GM18508 (cell line): ENCODE results near the gene CALD1.
A peak's percentile ranks its signal among the peaks of the same experiment; 100 is the strongest.

Source experiments
- ATAC-seq: cut with Tn5 transposase; IDR thresholded peaks from one replicate; pipeline ENCODE4 v1.9.1; 2021; ENCODE audit warnings: moderate number of reproducible peaks; ENCODE audit not compliant: insufficient read depth, unreplicated experiment

The CALD1 gene

DNA sequence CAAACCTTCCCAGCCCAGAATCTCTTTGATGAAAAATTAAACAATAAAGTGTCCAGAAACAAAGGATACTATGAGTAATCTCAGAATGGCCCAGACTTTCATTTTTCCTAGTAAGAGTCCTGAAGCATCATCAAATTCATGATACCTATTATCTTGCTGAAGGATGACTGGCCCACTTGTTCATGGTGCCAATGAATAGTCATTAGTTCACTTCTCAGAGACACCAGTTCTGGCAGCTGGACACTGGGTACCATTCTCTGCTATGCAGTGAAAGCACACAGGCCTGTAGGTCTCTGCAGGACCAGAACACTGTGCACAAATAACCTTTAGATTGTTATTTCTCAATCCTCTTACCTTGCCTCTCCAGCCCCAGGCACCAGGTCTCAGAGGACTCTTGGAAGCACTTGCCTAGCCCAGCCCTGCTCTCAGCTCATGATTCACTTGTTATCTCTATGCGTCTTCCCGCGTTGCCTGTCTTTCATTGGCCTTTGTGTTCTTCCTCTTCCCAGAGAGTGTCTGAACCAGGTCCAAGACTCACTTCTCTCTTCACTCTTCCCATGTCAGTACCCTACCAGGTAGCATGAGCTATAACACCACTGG lies 108.8 kb downstream of the CALD1 start:
- ATAC-seq, result no peak

DNA sequence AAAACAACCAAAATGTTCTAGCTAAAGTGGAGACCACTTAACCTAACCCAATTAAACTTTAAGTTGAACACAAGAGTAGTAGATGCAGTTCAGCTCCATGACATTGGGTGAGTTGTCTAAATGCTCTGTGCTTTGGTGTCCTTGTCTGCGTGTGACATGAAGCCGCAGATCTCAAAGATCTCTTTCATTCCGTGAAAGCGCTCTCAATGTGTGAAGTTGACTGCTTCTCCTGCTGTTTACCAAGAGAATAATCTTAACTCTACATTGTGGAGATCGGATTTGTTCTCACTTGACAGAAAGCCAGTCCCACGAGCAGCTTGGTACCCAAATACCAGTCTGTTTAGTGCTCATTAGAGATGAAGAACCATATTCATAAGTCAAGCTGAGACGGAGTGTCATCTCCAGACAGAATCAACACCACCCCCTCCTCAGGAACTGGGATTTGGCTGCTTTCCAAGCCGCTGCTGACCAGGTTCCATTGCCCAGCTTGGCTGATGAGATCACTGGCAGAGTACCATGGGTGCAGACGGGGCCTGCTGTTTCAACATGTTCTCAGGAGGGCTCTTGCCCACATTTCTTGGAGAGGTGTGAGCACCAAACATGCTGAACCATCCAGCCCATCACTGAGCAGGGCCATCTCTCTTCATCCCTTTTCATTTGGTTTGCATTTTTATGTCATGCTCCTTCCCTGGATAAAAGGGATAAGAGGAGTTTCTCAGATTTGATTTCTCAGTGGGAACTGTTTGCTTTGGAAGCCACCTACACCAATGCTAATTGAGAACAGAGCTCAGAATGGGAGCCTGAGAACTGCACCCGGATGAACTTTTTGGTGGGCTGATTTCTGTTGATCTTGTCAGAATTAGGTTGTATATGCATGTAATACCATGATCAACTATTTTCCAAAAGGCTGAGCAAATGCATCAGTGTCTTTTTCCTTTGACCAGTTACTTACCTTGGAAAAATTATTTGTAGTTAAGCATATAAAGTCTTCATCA lies 111.1 kb downstream of the CALD1 start:
- ATAC-seq, result no peak

- ATAC-seq, result no peak
Measured at GRCh38 chr7:134891262-134891695, 111.8 kb downstream of the CALD1 start.

- ATAC-seq, result no peak
Measured at GRCh38 chr7:134891696-134892678, 112.6 kb downstream of the CALD1 start.

GRCh38 chr7:134892963-134893362 lies 113.5 kb downstream of the CALD1 start:
- no peak for ATAC-seq

DNA sequence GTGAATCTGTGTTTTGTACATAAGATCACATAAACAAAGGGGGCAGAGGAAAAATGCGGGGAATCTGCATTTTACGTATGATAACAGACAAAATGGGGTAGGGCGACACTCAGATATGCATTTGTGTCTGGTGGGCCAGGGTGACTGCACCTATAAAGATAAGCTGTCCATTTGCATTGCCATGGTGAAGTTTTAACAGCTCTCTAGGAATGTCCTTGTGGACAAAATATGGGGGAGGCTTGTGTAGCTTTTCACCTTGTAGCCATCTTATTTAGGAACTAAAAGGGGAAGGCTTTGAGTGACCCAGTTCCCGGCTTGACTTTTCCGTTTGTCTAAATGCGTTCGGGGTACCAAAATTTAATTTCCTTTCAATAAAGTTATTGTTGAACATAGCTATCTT lies 114.5 kb downstream of the CALD1 start:
- ATAC-seq, result no peak

DNA sequence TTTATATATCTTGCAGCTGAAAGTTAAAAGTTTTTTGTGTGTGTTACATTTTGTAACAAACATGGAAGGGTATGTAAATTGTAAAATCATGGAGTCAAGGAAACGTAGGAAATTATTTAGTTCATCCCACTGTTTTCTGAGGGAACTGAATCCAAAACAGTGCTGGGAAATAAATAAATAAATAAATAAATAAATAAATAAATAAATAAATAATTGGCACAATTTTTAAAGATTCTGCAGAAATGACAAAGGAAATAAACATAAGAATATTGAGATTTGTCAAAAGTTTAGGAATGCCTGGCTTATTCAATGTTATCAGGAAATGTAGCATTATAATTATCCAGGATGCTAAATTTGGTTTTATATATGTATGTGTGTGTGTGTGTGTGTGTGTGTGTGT lies 115.5 kb downstream of the CALD1 start:
- no peak for ATAC-seq

DNA sequence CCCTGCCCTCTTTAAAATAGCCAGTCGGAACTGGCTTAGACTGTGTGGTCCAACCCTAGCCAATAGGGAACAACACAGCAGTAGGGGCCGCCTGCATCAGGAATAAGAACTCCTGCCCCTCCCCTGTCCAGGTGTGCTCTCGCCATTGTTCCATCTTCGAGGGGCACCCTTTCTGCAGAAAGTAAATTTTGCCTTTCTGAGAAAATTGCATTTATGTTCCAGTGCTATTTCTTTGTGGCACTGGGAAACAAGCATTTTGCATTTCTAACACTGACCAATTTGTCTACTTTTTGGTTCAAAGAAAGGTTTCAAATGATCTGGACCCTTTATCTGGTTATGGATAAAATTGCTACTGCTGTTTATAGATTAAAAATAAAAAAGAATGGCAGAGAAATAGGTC lies 116.6 kb downstream of the CALD1 start:
- no peak for ATAC-seq

DNA sequence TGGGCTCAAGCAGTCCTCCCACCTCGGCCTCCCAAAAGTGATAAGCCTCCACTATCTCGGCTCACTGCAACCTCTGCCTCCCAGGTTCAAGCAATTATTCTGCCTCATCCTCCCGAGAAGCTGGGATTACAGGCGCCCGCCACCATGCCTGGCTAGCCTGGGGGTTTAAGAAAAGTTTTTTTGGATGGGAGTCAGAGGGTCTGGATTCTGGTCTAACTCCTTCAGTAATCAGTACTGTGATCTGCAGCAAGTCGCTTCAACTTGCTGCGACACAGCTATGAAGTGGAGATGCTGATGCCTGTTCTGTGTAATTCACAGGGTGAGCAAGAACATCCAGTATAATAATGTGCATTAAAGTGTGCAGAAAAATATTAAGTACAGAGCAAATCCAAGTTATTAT lies 118.5 kb downstream of the CALD1 start:
- no peak for ATAC-seq

GRCh38 chr7:134899729-134900128 lies 120.3 kb downstream of the CALD1 start:
- no peak for ATAC-seq

GRCh38 chr7:134900166-134900982 lies 120.9 kb downstream of the CALD1 start:
- ATAC-seq, result peak; percentile 75

DNA sequence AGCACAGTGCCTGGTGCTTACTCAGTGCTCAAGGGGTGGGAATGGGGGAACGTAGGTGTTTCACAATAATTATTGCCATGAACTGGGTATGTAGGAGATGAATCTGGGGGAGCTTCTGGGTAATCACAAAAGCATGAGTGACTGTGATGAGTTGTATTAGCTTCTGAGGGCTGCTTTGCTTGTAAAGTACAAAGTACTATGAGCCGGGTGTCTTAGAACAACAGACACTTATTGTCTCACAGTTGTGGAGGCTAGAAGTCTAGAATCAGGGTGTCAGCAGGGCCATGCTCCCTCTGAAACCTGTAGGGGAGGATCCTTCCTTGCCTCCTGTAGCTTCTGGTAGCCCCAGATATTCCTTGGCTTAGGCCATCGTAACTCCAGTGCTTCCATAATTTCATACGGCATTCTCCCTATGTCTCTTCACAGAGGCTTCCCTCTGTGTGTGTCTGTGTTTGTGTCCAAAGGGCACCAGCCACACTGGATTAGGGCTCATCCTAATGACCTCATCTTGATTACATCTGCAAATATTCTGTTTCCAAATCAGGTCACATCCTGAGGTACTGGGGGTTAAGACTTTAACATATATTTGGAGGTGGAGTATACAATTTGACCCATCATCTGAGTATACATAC lies 122.1 kb downstream of the CALD1 start:
- no peak for ATAC-seq

DNA sequence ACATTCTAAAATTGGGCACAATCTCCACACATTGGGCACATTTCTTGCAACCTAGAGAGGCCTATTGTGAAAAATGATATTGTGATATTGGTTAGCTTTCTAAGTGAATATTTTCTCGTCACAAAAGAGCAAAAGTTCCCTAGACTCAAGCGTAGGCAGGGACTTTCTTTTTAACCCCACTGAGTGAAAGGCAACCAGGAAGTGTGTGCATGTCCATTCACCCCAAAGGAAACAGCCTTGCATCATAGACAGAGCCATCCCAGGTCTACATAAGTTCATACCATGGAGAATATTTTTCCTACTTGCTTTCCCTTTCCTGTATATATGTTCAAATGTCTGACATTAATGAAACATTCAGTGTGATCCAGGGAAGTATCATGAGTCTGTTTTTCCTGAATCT lies 122.6 kb downstream of the CALD1 start:
- no peak for ATAC-seq

- ATAC-seq, result no peak
Measured at GRCh38 chr7:134903073-134903790, 123.8 kb downstream of the CALD1 start.

DNA sequence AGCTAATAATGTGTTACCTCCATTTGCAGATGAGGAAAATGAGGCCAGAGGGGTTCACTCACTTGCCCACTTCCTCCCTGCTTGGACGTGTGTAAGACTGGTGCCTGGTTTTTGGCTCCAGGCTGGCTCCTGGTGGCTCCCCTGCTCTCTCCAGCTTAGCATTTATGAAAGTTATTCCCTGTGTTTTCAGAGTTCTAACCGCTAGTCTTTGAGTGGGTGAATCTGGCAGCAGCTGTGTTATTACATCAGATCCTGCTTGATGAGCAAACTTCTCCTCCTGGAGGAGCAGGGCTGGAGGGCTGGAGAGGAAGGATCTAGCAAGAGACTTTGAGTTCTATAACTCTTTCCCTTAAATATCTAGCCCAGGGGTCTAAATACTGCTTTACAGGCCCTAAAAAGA lies 125.9 kb downstream of the CALD1 start:
- ATAC-seq, result no peak

DNA sequence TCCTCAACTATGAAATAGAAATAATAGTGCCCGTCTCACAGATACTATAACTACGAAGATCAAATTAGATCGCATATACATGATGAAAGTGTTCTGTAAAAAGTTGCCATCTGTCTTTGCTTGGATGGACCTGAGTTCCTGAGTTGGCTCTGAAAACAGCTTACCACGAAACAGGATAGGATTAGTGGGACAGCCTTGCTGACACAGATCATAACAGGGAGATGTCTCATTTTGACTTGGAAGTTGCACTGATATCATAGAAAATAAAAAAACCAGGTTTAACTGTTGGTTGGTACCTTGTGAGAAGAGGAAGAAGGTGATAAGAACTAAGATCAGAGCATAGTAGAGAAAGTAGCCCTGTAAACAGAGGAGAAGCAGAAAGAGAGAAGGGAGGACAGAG lies 127.6 kb downstream of the CALD1 start:
- ATAC-seq, result no peak

DNA sequence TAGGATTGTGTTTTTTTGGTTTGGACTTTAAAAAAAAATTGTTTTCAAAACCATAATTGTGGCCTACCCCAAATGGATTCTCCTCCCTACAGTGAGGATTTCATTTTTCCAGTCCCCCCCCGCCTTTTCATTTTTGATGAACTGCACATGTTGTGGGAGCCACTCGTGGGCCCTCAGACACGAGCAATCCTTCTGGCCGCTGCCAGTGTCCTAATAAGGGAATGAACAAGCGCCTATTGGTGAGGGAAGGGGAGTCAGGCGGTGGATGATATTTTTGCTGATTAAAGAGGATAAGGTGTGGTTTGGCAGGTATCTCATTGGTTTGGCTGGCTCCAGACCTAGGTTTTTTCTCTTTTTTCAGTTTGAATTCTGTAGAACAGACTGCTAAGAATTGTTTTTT lies 128.2 kb downstream of the CALD1 start:
- no peak for ATAC-seq

- peak; percentile 54 for ATAC-seq
Measured at GRCh38 chr7:134908289-134908688, 128.9 kb downstream of the CALD1 start.
